ENCODE data around the gene GPR137C.

GPR137C gene

GRCh38 chr14:52683985-52684520 lies 131.4 kb downstream of the GPR137C start:
- no peak for DNase-seq

DNA sequence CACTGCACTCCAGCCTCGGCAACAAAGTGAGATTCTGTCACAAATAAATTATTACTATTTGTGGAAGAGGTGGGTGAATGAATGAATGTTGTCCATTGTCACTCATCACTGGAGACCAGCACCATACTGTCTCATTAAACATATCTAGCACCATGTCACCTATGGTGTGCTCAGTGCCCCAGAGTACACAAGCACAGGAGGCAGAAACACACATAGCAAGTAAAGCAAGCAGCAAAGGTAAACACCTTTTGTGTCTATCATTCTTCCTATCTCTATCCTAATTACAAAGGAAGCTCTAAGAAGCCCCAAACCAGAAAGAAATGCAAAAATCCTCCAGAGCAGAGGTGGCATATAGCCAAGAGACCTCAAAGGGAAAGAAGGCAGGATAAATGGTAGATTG lies 133.5 kb downstream of the GPR137C start:
- no peak for DNase-seq

Measured in stimulated activated naive CD4-positive, alpha-beta T cell treated with Interleukin-2 at 50 U/mL for 16 hours (primary cell).